OCI-LY1 (cell line): ENCODE data around the gene FARP1.
A peak's percentile ranks its signal among the peaks of the same experiment; 100 is the strongest.

ENCODE experiments used
- H2AFZ ChIP-seq: fragments of 200-600 bp; sonication (generic), shearing (Covaris generic); 2 replicates; pipeline ENCODE4 v1.6.0; 2014; ENCODE audit warnings: antibody characterized with exemption, mild to moderate bottlenecking, low read length
- H3F3A ChIP-seq: fragments of 200-600 bp; sonication (generic), shearing (Covaris generic); 2 replicates; pipeline ENCODE4 v1.6.0; 2014; ENCODE audit warnings: mild to moderate bottlenecking, antibody characterized with exemption, low read length, moderate library complexity; ENCODE audit not compliant: insufficient read depth
- H3K27ac ChIP-seq: fragments of 200-600 bp; sonication (generic); 2 replicates; pipeline ENCODE4 v1.5.1; 2014; ENCODE audit warnings: low read length, mixed run types, mild to moderate bottlenecking, low read depth; ENCODE audit not compliant: poor library complexity, severe bottlenecking
- H3K27me3 ChIP-seq: fragments of 200-600 bp; sonication (generic); 2 replicates; pipeline ENCODE4 v1.6.0; 2014; ENCODE audit warnings: antibody characterized with exemption, mild to moderate bottlenecking, low read length, moderate library complexity; ENCODE audit not compliant: insufficient read depth
- H3K36me3 ChIP-seq: fragments of 200-600 bp; sonication (generic); 2 replicates; pipeline ENCODE4 v1.6.1; 2014; ENCODE audit warnings: mild to moderate bottlenecking, antibody characterized with exemption, low read length, moderate library complexity, mixed read lengths; ENCODE audit not compliant: insufficient read depth
- H3K4me1 ChIP-seq: fragments of 200-600 bp; sonication (generic); 2 replicates; pipeline ENCODE4 v1.5.1; 2014; ENCODE audit warnings: mild to moderate bottlenecking, low read length, moderate library complexity; ENCODE audit not compliant: insufficient read depth, severe bottlenecking
- H3K4me2 ChIP-seq: fragments of 200-600 bp; sonication (generic), shearing (Covaris generic); 2 replicates; pipeline ENCODE4 v1.6.1; 2014; ENCODE audit warnings: low read length
- H3K4me3 ChIP-seq: fragments of 200-600 bp; sonication (generic); 2 replicates; pipeline ENCODE4 v1.5.1; 2014; ENCODE audit warnings: low read length, low read depth, mild to moderate bottlenecking, mixed read lengths; ENCODE audit not compliant: poor library complexity, severe bottlenecking
- H3K79me2 ChIP-seq: fragments of 200-600 bp; shearing (Covaris generic); 2 replicates; pipeline ENCODE4 v1.6.1; 2016; ENCODE audit warnings: mixed run types, low read length, mixed read lengths; ENCODE audit not compliant: insufficient read depth
- H3K9ac ChIP-seq: fragments of 200-600 bp; sonication (generic), shearing (Covaris generic); 2 replicates; pipeline ENCODE4 v1.6.1; 2014; ENCODE audit warnings: mild to moderate bottlenecking, low read length, mixed read lengths
- H3K9me2 ChIP-seq: fragments of 200-600 bp; sonication (generic), shearing (Covaris generic); 2 replicates; pipeline ENCODE4 v1.6.1; 2014; ENCODE audit warnings: low read depth, mild to moderate bottlenecking, low read length, mixed read lengths
- H3K9me3 ChIP-seq: fragments of 200-600 bp; shearing (Covaris generic); 2 replicates; pipeline ENCODE4 v1.6.1; 2014; ENCODE audit warnings: low read length, mixed read lengths
- H4K20me1 ChIP-seq: fragments of 200-600 bp; sonication (generic), shearing (Covaris generic); 2 replicates; pipeline ENCODE4 v1.6.0; 2016; ENCODE audit warnings: mild to moderate bottlenecking, low read length; ENCODE audit not compliant: insufficient read depth
- EZH2 ChIP-seq: fragments of 200-600 bp; sonication (generic), shearing (Covaris generic); IDR thresholded peaks from 2 replicates; pipeline ENCODE4 v1.8.0; 2017; ENCODE audit warnings: borderline replicate concordance, mixed run types, mild to moderate bottlenecking, antibody characterized with exemption, low read length, moderate library complexity, mixed read lengths
- TF ChIP-seq, protein P1 (sequence below): fragments of 200-600 bp; sonication (generic), shearing (Covaris generic); IDR thresholded peaks from 2 replicates; pipeline ENCODE4 v1.5.1; 2017; ENCODE audit warnings: mild to moderate bottlenecking, antibody characterized with exemption, low read length, moderate library complexity, mixed read lengths

Gene FARP1

DNA sequence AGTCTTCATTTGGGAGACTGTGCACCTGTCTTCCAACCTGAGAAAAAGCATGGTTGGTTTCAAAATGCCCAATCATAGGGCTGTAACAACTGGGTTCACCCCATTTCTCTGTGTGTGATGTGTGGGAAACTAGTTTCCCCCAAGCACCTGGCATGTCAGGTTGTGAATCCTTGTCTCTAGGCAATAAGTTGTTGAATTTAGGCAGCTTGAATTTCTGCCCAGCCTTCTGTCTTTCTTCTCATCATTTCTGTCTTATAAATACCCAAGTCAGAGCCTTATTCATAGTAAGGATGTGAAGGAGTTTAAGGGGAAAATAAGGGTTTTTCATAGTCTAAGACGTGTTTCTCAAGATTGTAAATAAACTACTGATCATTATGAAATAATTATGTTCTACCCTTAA, 204.9 kb downstream of the FARP1 start:
- TF ChIP-seq EZH2, result no peak
- TF ChIP-seq, protein P1, sequence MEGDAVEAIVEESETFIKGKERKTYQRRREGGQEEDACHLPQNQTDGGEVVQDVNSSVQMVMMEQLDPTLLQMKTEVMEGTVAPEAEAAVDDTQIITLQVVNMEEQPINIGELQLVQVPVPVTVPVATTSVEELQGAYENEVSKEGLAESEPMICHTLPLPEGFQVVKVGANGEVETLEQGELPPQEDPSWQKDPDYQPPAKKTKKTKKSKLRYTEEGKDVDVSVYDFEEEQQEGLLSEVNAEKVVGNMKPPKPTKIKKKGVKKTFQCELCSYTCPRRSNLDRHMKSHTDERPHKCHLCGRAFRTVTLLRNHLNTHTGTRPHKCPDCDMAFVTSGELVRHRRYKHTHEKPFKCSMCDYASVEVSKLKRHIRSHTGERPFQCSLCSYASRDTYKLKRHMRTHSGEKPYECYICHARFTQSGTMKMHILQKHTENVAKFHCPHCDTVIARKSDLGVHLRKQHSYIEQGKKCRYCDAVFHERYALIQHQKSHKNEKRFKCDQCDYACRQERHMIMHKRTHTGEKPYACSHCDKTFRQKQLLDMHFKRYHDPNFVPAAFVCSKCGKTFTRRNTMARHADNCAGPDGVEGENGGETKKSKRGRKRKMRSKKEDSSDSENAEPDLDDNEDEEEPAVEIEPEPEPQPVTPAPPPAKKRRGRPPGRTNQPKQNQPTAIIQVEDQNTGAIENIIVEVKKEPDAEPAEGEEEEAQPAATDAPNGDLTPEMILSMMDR, result no peak
- Histone ChIP-seq H3K4me3 (no peak overlapping the region), H3K4me1 (no peaks in the 10 kb centered on the region), H3F3A (no peaks in the 10 kb centered on the region), H3K79me2 (no peaks in the 10 kb centered on the region), H3K9me3 (no peaks in the 10 kb centered on the region), H3K36me3 (no peaks in the 10 kb centered on the region), H3K27me3 (peaks cover 3% of the 10 kb centered on the region; the same call in 1 of the 2 replicates), H2AFZ (no peak overlapping the region), H3K27ac (no peak overlapping the region), H3K9ac (no peak overlapping the region), H3K9me2 (no peaks in the 10 kb centered on the region), H4K20me1 (no peaks in the 10 kb centered on the region), H3K4me2 (no peak overlapping the region)

DNA sequence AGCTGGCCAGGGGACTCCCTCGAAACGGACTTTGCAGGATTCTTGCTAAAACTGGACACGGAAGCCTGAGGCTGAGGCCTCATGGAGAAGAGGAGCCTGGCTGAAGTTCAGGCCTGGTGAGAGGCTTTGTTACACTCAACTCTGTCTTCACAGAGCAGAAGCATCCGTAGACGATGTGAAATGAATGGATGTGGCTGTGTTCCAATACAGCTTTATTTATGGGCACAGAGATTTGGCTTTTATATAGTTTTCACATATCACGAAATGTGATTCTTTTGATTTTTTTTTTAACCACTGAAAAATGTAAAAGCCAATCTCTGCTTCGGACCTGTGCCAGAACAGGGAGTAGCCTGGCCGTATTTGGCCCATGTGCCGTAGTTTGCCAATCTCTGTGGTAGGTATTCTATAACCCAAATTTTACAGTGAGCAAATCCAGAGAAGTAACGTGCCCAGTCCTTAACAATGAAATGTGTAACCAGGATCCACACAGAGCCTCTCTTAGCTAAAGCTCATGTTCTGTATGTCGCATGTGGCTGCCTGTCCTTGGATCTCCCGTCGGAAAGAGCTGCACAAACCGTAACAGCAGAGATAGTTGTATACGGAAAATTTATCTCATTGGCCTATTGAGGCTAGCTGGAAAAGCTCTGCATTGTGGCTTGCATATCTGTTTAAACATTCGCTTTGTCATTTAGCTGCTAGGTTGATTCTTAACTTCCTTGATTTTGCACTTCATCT, 205.7 kb downstream of the FARP1 start:
- Histone ChIP-seq H3K9ac (no peak overlapping the region), H3K9me2 (no peaks in the 10 kb centered on the region), H3K27me3 (peaks cover 3% of the 10 kb centered on the region; the same call in 1 of the 2 replicates), H3K27ac (no peak overlapping the region), H3F3A (no peaks in the 10 kb centered on the region), H3K4me2 (no peak overlapping the region), H3K36me3 (no peaks in the 10 kb centered on the region), H4K20me1 (no peaks in the 10 kb centered on the region), H3K4me1 (no peaks in the 10 kb centered on the region), H3K79me2 (no peaks in the 10 kb centered on the region), H2AFZ (no peak overlapping the region), H3K4me3 (no peak overlapping the region), H3K9me3 (no peaks in the 10 kb centered on the region)
- TF ChIP-seq, protein P1, result no peak
- TF ChIP-seq EZH2, result no peak

DNA sequence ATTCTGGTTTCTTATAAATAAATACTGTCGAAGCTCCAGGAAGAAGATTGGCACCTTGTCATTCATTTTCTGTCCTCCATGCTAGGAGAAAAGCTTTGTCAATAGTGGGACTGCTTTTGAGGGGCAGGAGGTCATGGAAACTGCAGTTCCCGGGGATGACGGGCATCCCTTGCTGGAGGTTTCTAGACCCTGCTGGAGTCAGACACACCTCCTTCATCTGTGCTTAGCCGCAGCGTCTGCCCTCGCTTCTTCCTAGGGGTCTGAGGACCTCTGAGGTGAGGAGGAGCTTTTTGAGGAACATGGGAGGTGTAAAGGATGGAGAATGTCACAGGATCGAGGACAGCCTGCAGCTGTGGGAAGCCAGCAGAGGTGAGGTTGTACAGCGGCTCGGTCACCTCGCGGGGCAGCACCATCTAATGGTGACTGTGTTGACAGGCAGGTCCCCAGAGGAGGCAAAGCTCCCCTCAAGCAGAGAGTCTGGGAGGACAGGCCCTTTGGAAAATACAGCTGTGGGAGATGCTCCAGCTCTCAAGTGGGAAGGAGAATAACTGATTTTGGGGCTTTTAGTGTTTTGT, 206.9 kb downstream of the FARP1 start:
- Histone ChIP-seq H3K27me3 (peaks cover 3% of the 10 kb centered on the region; the same call in 1 of the 2 replicates), H3K4me3 (no peak overlapping the region), H3K4me1 (no peaks in the 10 kb centered on the region), H2AFZ (no peak overlapping the region), H3F3A (no peaks in the 10 kb centered on the region), H3K9me3 (no peaks in the 10 kb centered on the region), H3K4me2 (no peak overlapping the region), H4K20me1 (no peaks in the 10 kb centered on the region), H3K36me3 (no peaks in the 10 kb centered on the region), H3K9me2 (no peaks in the 10 kb centered on the region), H3K79me2 (no peaks in the 10 kb centered on the region), H3K9ac (no peak overlapping the region), H3K27ac (no peak overlapping the region)
- TF ChIP-seq, protein P1, result peak; percentile 38; the same call in 1 of the 2 replicates
- TF ChIP-seq EZH2, result no peak
